Esophagus muscularis mucosa (tissue), 3 donors: Measurements from ENCODE around the gene MAP3K7.

ENCODE experiments used
- CTCF ChIP-seq, 3 experiments: fragments of 200-600 bp in 2 of 3; fragments of 450-650 bp in 1 of 3; sonication (generic) in 2 of 3; IDR thresholded peaks; one replicate each; pipeline ENCODE4 v1.5.1; 2017 to 2019; ENCODE audit warnings: antibody characterized with exemption in 3 of 3, mild to moderate bottlenecking in 2 of 3, moderate library complexity in 1 of 3
- POLR2AphosphoS5 ChIP-seq, 2 donors: sonication (generic); formaldehyde crosslinking; IDR thresholded peaks; one replicate each; pipeline ENCODE4 v1.6.1; 2017; ENCODE audit warnings: antibody characterized with exemption in 2 of 2

- no peak for TF ChIP-seq CTCF (IDR thresholded peaks at IDR 0.05)
- no peak for TF ChIP-seq POLR2AphosphoS5 (IDR thresholded peaks at IDR 0.05)
Observed at GRCh38 chr6:90574610-90575009, 12.3 kb downstream of the MAP3K7 start.
